ENCODE data around the gene CITED4. TPM values are rescaled to one million over a fixed set of nuclear protein-coding genes. Genes with fewer than 3 reads are reported as not detected.

Gene CITED4
- total and polyA plus RNA-seq, 3 experiments from 2014 or later = 1.3 to 16.4 (median 1.7) TPM

GRCh38 chr1:40880813-40881549, 18.8 kb upstream of the CITED4 start:
- ChIA-PET POLR2A (no interaction called here), CTCF (no interaction called here)
- peaks cover 18 to 23% (median 20%) of the 10 kb centered on the region in 3 donors for H3K4me1 Mint-ChIP-seq
- H3K4me3 ChIP-seq (ENCODE audit: low read length) = no peak overlapping the region
- no peaks in the 10 kb centered on the region for H3K9me3 ChIP-seq (ENCODE audit: low read length)
- no peak overlapping the region for H3K27ac Mint-ChIP-seq
- no peak overlapping the region for H3K27ac ChIP-seq (ENCODE audit: low read depth, low read length)
- H3K9me3 Mint-ChIP-seq = peaks cover 0 to 4% (median 1%) of the 10 kb centered on the region in 5 donors
- H3K4me1 ChIP-seq (ENCODE audit: insufficient read depth, low read length) = peaks cover 2% of the 10 kb centered on the region
- no peaks in the 10 kb centered on the region for H3K36me3 ChIP-seq (ENCODE audit: insufficient read depth, low read length)
- H3K27me3 Mint-ChIP-seq = peaks cover 18 to 38% of the 10 kb centered on the region in 2 donors
- peaks cover 0 to under 1% (median 0%) of the 10 kb centered on the region in 3 donors for H3K36me3 Mint-ChIP-seq
- DNase-seq = no peak
- H3K4me3 Mint-ChIP-seq = no peak overlapping the region
- no peaks in the 10 kb centered on the region for H3K27me3 ChIP-seq (ENCODE audit: insufficient read depth, low read length, poor library complexity, severe bottlenecking)

GRCh38 chr1:40879482-40880175, 17.5 kb upstream of the CITED4 start:
- H3K36me3 ChIP-seq (ENCODE audit: insufficient read depth, low read length) = no peaks in the 10 kb centered on the region
- POLR2A ChIA-PET = interaction anchor here (0.5 kb wide), 1 partner anchor 396 kb away, joined by 4 read pairs; no protein-coding TSS in a partner anchor
- H3K27ac ChIP-seq (ENCODE audit: low read depth, low read length) = no peak overlapping the region
- no peak overlapping the region for H3K4me3 ChIP-seq (ENCODE audit: low read length)
- no peak for DNase-seq
- Mint-ChIP-seq H3K4me1 (peaks cover 27 to 34% (median 31%) of the 10 kb centered on the region in 3 donors), H3K27ac (peak overlapping the region in 1 of 8 donors; percentile 74), H3K36me3 (peaks cover 0 to 4% (median 2%) of the 10 kb centered on the region in 3 donors), H3K4me3 (no peak overlapping the region), H3K27me3 (peaks cover 13 to 26% of the 10 kb centered on the region in 2 donors), H3K9me3 (peaks cover 0 to 7% (median 2%) of the 10 kb centered on the region in 5 donors)
- no peaks in the 10 kb centered on the region for H3K27me3 ChIP-seq (ENCODE audit: insufficient read depth, low read length, poor library complexity, severe bottlenecking)
- H3K4me1 ChIP-seq (ENCODE audit: insufficient read depth, low read length) = peaks cover 14% of the 10 kb centered on the region
- CTCF ChIA-PET = no interaction called here
- no peaks in the 10 kb centered on the region for H3K9me3 ChIP-seq (ENCODE audit: low read length)

- Mint-ChIP-seq H3K27ac (no peak overlapping the region), H3K4me1 (peaks cover 27 to 32% (median 31%) of the 10 kb centered on the region in 3 donors), H3K36me3 (peaks cover 0 to 4% (median 2%) of the 10 kb centered on the region in 3 donors), H3K4me3 (no peak overlapping the region), H3K9me3 (peaks cover 0 to 7% (median 2%) of the 10 kb centered on the region in 5 donors), H3K27me3 (peaks cover 10 to 23% of the 10 kb centered on the region in 2 donors)
- no peaks in the 10 kb centered on the region for H3K9me3 ChIP-seq (ENCODE audit: low read length)
- H3K27ac ChIP-seq (ENCODE audit: low read depth, low read length) = no peak overlapping the region
- ChIA-PET CTCF (no interaction called here), POLR2A (no interaction called here)
- no peak overlapping the region for H3K4me3 ChIP-seq (ENCODE audit: low read length)
- H3K36me3 ChIP-seq (ENCODE audit: insufficient read depth, low read length) = no peaks in the 10 kb centered on the region
- no peaks in the 10 kb centered on the region for H3K27me3 ChIP-seq (ENCODE audit: insufficient read depth, low read length, poor library complexity, severe bottlenecking)
- H3K4me1 ChIP-seq (ENCODE audit: insufficient read depth, low read length) = peaks cover 14% of the 10 kb centered on the region
- DNase-seq = no peak
These were observed 16.7 kb upstream of the CITED4 start for GRCh38 chr1:40878906-40879305.

- Mint-ChIP-seq H3K4me3 (no peak overlapping the region), H3K27ac (peak overlapping the region in 3 of 8 donors; percentile 42 to 80 (median 75)), H3K9me3 (peaks cover 0 to 5% (median 0%) of the 10 kb centered on the region in 5 donors), H3K36me3 (peaks cover 0 to 4% (median 4%) of the 10 kb centered on the region in 3 donors), H3K4me1 (peaks cover 30 to 35% (median 34%) of the 10 kb centered on the region in 3 donors), H3K27me3 (peaks cover 3 to 15% of the 10 kb centered on the region in 2 donors)
- no peaks in the 10 kb centered on the region for H3K27me3 ChIP-seq (ENCODE audit: insufficient read depth, low read length, poor library complexity, severe bottlenecking)
- no peak for DNase-seq
- no peak overlapping the region for H3K27ac ChIP-seq (ENCODE audit: low read depth, low read length)
- no peaks in the 10 kb centered on the region for H3K9me3 ChIP-seq (ENCODE audit: low read length)
- CTCF ChIA-PET = no interaction called here
- no peak overlapping the region for H3K4me3 ChIP-seq (ENCODE audit: low read length)
- no peaks in the 10 kb centered on the region for H3K36me3 ChIP-seq (ENCODE audit: insufficient read depth, low read length)
- H3K4me1 ChIP-seq (ENCODE audit: insufficient read depth, low read length) = peaks cover 14% of the 10 kb centered on the region
- POLR2A ChIA-PET = interaction anchor here (0.8 kb wide), 1 partner anchor 15 kb away, joined by 4 read pairs; the partner anchor contains the start of gene CITED4
These were observed 15.5 kb upstream of the CITED4 start for GRCh38 chr1:40877698-40878097.

GRCh38 chr1:40876891-40877290, 14.7 kb upstream of the CITED4 start:
- H3K9me3 ChIP-seq (ENCODE audit: low read length) = no peaks in the 10 kb centered on the region
- Mint-ChIP-seq H3K27ac (peak overlapping the region in 3 of 8 donors; percentile 42 to 76 (median 50)), H3K36me3 (peaks cover 0 to 4% (median 4%) of the 10 kb centered on the region in 3 donors), H3K27me3 (peaks cover 2 to 8% of the 10 kb centered on the region in 2 donors), H3K9me3 (peaks cover 0 to 3% (median 0%) of the 10 kb centered on the region in 5 donors), H3K4me3 (no peak overlapping the region), H3K4me1 (peaks cover 30 to 35% (median 34%) of the 10 kb centered on the region in 3 donors)
- H3K4me1 ChIP-seq (ENCODE audit: insufficient read depth, low read length) = peaks cover 14% of the 10 kb centered on the region
- no peak for DNase-seq
- H3K36me3 ChIP-seq (ENCODE audit: insufficient read depth, low read length) = no peaks in the 10 kb centered on the region
- ChIA-PET CTCF (interaction anchor here (0.9 to 1.4 kb wide), 2 partner anchors 15 to 23 kb away, joined by 3 to 5 read pairs; no protein-coding TSS in a partner anchor), POLR2A (interaction anchor here (1.0 to 2.4 kb wide), 2 partner anchors 15 to 186 kb away, joined by 4 to 16 read pairs; partner anchors contain the start of genes CITED4 and NFYC)
- H3K27ac ChIP-seq (ENCODE audit: low read depth, low read length) = no peak overlapping the region
- no peak overlapping the region for H3K4me3 ChIP-seq (ENCODE audit: low read length)
- H3K27me3 ChIP-seq (ENCODE audit: insufficient read depth, low read length, poor library complexity, severe bottlenecking) = no peaks in the 10 kb centered on the region

- Mint-ChIP-seq H3K27me3 (peaks cover 2 to 4% of the 10 kb centered on the region in 2 donors), H3K36me3 (peaks cover 0 to 4% (median 4%) of the 10 kb centered on the region in 3 donors), H3K27ac (peak overlapping the region in 3 of 8 donors; percentile 61 to 91 (median 84)), H3K4me1 (peaks cover 30 to 35% (median 34%) of the 10 kb centered on the region in 3 donors), H3K4me3 (peak overlapping the region in 1 of 7 donors; percentile 34), H3K9me3 (peaks cover 0 to 3% (median 0%) of the 10 kb centered on the region in 5 donors)
- H3K36me3 ChIP-seq (ENCODE audit: insufficient read depth, low read length) = no peaks in the 10 kb centered on the region
- H3K4me1 ChIP-seq (ENCODE audit: insufficient read depth, low read length) = peaks cover 14% of the 10 kb centered on the region
- no peaks in the 10 kb centered on the region for H3K9me3 ChIP-seq (ENCODE audit: low read length)
- CTCF ChIA-PET = interaction anchor here (0.9 to 1.4 kb wide), 2 partner anchors 16 to 23 kb away, joined by 3 to 5 read pairs; no protein-coding TSS in a partner anchor
- H3K27me3 ChIP-seq (ENCODE audit: insufficient read depth, low read length, poor library complexity, severe bottlenecking) = no peaks in the 10 kb centered on the region
- H3K27ac ChIP-seq (ENCODE audit: low read depth, low read length) = no peak overlapping the region
- no peak overlapping the region for H3K4me3 ChIP-seq (ENCODE audit: low read length)
- POLR2A ChIA-PET = interaction anchor here (0.5 to 2.4 kb wide), 3 partner anchors 14 to 993 kb away, joined by 4 to 16 read pairs (median 4); partner anchors contain the start of genes CITED4, NFYC and TRIT1
- no peak for DNase-seq
These were observed 14.2 kb upstream of the CITED4 start for GRCh38 chr1:40876436-40876761.

GRCh38 chr1:40873863-40874472, 11.8 kb upstream of the CITED4 start:
- no peak overlapping the region for H3K27ac ChIP-seq (ENCODE audit: low read depth, low read length)
- peaks cover 0 to 4% (median 4%) of the 10 kb centered on the region in 3 donors for H3K36me3 Mint-ChIP-seq
- peaks cover 0 to 2% of the 10 kb centered on the region in 2 donors for H3K27me3 Mint-ChIP-seq
- H3K27me3 ChIP-seq (ENCODE audit: insufficient read depth, low read length, poor library complexity, severe bottlenecking) = no peaks in the 10 kb centered on the region
- H3K4me1 Mint-ChIP-seq = peaks cover 30 to 35% (median 34%) of the 10 kb centered on the region in 3 donors
- peak overlapping the region in 1 of 8 donors; percentile 33 for H3K27ac Mint-ChIP-seq
- H3K9me3 ChIP-seq (ENCODE audit: low read length) = no peaks in the 10 kb centered on the region
- no peaks in the 10 kb centered on the region for H3K36me3 ChIP-seq (ENCODE audit: insufficient read depth, low read length)
- H3K4me3 ChIP-seq (ENCODE audit: low read length) = no peak overlapping the region
- peak overlapping the region in 1 of 7 donors; percentile 32 for H3K4me3 Mint-ChIP-seq
- peaks cover 14% of the 10 kb centered on the region for H3K4me1 ChIP-seq (ENCODE audit: insufficient read depth, low read length)
- DNase-seq = no peak
- CTCF ChIA-PET = interaction anchor here (1.1 kb wide), 1 partner anchor 77 kb away, joined by 3 read pairs; no protein-coding TSS in a partner anchor
- POLR2A ChIA-PET = no interaction called here
- H3K9me3 Mint-ChIP-seq = peaks cover 0 to 3% (median 2%) of the 10 kb centered on the region in 5 donors

Measured in CD8-positive, alpha-beta memory T cell (primary cell).